Measurements from ENCODE around the gene REEP2.
"Not testable (repeated sequence)": the region's sequence is repeated elsewhere in the genome, so short reads cannot be mapped to it uniquely, and the experiment has no call there.

The REEP2 gene

DNA sequence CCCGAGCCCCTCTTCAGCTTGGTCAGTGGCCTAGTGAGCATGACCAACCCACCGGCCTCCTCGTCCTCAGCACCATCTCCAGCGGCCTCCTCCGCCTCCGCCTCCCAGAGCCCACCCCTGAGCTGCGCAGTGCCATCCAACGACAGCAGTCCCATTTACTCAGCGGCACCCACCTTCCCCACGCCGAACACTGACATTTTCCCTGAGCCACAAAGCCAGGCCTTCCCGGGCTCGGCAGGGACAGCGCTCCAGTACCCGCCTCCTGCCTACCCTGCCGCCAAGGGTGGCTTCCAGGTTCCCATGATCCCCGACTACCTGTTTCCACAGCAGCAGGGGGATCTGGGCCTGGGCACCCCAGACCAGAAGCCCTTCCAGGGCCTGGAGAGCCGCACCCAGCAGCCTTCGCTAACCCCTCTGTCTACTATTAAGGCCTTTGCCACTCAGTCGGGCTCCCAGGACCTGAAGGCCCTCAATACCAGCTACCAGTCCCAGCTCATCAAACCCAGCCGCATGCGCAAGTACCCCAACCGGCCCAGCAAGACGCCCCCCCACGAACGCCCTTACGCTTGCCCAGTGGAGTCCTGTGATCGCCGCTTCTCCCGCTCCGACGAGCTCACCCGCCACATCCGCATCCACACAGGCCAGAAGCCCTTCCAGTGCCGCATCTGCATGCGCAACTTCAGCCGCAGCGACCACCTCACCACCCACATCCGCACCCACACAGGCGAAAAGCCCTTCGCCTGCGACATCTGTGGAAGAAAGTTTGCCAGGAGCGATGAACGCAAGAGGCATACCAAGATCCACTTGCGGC, 28.2 kb downstream of the REEP2 start:
- DNase-seq, result no peak

- no peak for DNase-seq
Measured at GRCh38 chr5:138467711-138468132, 28.9 kb downstream of the REEP2 start.

DNA sequence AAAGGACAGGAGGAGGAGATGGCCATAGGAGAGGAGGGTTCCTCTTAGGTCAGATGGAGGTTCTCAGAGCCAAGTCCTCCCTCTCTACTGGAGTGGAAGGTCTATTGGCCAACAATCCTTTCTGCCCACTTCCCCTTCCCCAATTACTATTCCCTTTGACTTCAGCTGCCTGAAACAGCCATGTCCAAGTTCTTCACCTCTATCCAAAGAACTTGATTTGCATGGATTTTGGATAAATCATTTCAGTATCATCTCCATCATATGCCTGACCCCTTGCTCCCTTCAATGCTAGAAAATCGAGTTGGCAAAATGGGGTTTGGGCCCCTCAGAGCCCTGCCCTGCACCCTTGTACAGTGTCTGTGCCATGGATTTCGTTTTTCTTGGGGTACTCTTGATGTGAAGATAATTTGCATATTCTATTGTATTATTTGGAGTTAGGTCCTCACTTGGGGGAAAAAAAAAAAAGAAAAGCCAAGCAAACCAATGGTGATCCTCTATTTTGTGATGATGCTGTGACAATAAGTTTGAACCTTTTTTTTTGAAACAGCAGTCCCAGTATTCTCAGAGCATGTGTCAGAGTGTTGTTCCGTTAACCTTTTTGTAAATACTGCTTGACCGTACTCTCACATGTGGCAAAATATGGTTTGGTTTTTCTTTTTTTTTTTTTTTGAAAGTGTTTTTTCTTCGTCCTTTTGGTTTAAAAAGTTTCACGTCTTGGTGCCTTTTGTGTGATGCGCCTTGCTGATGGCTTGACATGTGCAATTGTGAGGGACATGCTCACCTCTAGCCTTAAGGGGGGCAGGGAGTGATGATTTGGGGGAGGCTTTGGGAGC, 29.5 kb downstream of the REEP2 start:
- DNase-seq, result peak; percentile 12

DNA sequence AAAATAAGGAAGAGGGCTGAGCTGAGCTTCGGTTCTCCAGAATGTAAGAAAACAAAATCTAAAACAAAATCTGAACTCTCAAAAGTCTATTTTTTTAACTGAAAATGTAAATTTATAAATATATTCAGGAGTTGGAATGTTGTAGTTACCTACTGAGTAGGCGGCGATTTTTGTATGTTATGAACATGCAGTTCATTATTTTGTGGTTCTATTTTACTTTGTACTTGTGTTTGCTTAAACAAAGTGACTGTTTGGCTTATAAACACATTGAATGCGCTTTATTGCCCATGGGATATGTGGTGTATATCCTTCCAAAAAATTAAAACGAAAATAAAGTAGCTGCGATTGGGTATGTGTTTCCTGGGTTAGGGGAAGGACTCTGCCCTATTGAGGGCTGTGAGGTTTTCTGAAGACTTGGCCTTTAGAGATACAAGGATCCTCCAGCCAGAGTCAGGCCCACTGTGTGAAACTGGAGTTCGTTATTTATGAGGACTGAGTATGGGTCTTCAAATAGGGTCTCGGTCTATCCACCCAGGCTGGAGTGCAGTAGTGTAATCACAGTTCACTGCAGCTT, 30.2 kb downstream of the REEP2 start:
- DNase-seq, result no peak

DNA sequence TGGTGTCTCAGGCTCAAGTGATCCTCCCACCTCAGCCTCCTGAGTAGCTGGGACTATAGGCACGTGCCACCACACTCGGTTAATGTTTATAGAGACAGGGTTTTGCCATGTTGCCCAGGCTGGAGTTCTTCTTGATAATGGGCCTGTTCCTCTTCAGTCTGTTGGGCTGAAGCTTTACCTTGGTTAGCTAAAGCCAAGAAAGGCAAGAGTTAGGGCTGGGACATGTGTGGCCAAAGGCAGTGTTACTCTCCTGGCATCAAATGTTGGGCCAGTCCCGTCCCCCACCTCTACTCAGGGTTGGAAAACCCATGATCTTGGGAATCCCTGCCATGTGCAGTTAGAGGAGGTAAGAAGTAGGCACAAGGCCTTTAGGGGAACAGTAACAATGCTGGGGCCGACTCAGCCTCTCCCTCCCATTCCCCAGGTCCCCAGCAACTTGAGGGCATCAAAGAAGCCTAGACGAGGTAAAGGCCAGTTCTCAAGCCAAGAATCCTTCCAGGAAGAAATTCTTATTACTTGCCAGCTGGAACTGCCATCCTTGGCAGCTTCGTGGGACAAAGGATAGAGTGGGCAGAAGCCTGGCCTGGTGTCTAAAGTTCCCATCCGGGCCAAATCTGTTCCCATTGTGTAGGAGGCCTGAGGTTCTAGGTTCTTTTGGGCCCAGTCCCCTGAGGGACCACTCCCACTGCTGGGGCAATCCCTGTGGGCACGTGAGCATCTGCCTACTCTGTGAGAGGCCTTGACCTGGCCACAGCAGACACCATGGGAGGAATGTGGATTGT, 30.9 kb downstream of the REEP2 start:
- DNase-seq, result peak; percentile 84

GRCh38 chr5:138470322-138471051, 31.6 kb downstream of the REEP2 start:
- no peak for DNase-seq

DNA sequence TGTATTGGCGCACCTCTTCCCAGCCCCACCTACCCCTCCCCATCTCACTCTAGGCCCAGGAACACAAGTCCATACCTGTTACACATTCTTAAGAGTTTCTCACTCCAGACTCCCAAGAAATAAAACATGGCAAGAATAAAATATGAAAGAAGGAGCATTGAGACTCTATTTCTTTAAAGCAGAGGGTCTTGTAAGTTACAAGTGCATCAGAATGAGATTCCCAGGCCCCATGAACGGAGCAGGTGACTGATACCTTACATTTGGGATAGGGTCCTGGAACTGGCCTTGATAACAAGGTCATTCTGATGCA, 32.1 kb downstream of the REEP2 start:
- no peak for DNase-seq

- no peak for DNase-seq
Measured at GRCh38 chr5:138472353-138472752, 33.5 kb downstream of the REEP2 start.

DNA sequence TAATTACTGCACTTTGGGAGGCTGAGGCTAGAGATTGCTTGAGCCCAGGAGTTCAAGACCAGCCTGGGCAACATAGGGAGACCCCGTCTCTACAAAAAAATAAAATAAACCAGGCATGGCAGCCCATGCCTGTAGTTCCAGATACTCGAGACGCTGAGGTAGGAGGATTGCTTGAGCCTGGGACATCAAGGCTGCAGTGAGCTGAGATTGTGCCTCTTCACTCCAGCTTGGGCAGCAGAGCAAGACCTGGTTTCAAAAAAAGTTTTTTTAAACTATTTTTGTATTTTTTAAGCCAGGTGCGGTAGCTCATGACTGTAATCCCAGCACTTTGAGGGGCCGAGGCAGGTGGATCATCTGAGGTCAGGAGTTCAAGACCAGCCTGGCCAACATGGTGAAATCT, 34.3 kb downstream of the REEP2 start:
- DNase-seq, result not testable (repeated sequence)

DNA sequence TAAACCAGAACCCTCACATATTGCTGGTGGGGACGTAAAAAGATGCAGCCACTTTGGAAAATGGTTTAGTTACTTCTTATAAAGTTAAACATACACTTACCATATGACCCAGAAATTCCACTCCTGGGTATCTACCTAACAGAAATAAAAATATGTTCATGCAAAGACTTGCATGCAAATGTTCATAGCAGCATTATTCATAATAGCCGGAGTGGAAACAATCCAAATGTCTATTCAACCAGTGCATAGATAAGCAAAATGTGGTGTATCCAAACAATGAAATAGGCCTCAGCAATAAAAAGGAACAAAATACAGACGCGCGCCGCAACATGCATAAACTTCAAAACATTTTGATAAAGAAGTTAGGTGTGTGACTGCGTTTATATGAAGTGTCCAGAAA, 38.1 kb downstream of the REEP2 start:
- DNase-seq, result no peak

DNA sequence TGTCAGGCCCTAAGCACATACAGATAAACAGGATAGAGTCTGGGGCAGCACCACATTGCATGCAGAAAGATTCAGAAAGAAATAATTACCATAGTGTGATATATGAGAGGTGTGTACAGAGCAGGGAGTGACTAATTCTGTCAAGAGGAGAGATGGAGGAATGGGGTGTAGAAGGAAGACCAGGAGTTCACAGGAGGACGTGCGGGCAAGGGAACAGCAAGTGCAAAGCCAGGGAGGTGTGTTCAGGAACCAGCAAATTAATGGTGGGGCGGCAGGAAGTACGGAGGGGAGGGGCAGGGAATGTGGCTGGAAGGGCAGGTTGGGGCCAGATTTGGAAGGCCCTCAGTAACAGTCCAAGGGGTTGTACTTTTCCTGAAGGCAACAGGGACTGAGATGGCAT, 43.8 kb downstream of the REEP2 start:
- DNase-seq, result no peak

GRCh38 chr5:138488481-138488945, 49.7 kb downstream of the REEP2 start:
- peak; percentile 16 for DNase-seq

DNA sequence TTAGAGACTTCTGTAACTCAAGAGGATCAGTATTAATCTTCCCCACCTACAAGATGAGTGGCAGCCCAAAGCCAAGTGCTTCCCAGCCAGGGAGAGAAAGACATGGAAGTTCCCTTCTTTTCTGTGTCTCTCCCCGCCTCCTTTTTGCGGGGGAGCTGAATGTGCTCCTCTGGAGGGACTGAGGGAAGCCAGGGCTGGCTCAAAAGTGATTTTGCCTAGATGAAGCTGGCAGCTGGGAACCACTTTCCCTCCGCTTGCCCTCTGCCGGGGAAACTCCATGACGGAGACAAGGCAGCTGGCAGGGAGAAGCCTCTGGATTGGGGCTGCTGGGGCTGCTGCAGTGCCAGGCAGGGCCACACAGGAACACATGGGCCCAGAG, 50.8 kb downstream of the REEP2 start:
- no peak for DNase-seq

DNA sequence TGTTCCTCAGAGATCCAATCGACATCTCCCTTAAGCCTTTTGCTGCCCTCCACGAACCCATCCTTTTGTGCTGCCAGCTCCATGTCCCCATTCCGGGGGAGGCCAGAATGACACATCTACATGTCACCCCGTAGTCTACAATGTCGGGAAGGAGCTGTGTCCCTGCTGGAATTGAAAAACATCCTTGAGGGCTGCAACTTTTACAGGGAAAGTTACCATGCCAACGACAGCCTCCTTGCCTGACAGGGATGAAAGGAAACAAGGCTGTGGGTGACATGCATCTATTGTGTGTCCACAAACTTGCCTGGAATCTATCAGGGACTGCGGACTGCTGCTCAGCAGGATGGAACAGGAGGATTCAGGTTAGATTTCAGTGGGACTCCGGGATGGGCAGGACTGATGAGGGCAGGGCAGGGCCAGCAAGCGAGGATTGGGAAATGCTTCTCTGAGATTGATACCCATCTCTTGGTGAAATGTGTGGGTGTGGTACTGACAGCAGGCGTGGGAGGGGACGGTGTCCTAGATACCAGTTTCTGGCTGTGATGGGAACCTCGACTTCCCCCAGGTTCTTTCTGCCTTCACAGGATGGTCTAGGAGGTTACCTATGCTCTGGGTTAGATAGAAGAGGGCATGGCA, 51.9 kb downstream of the REEP2 start:
- DNase-seq, result no peak

DNA sequence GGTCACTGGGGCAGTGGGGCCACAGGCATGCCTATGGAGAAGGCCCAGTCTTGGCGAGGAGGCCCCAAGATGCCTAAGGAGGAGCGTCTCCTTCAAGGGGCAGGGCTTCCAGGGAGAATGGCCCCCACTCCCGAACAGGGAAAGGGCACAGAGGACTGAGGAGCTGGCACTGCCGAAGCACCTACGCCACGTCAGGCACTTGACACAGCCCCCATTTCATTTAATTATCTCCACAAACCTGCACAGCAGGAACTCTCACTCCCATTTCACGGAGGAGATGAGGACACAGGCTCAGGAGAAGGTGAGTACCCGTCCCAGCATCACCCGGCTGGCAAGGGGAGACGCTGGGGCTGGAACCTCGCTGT, 52.4 kb downstream of the REEP2 start:
- DNase-seq, result no peak

- peak; percentile 90 for DNase-seq
Measured at GRCh38 chr5:138491669-138492559, 53.1 kb downstream of the REEP2 start.

- DNase-seq, result no peak
Measured at GRCh38 chr5:138492560-138493045, 53.7 kb downstream of the REEP2 start.

- no peak for DNase-seq
Measured at GRCh38 chr5:138495351-138495750, 56.5 kb downstream of the REEP2 start.
